ENCODE measurements around the gene SALL3.

- TF ChIP-seq PPARA (CRISPR knock-in tag; IDR thresholded peaks at IDR 0.05; ENCODE audit: borderline replicate concordance), result no peak
- TF ChIP-seq ZNF565 (CRISPR knock-in tag; conservative IDR thresholded peaks at IDR 0.05; ENCODE audit: low read depth), result no peak
- TF ChIP-seq PATZ1 (CRISPR knock-in tag; IDR thresholded peaks at IDR 0.05; ENCODE audit: borderline replicate concordance), result no peak
Observed at GRCh38 chr18:78971511-78972245, 7.9 kb upstream of the SALL3 start.
